ENCODE measurements around the gene SVOP. TPM values are rescaled to one million over a fixed set of nuclear protein-coding genes. Genes with fewer than 3 reads are reported as not detected.

Gene SVOP
- total and polyA plus RNA-seq, 2 of the 4 experiments (the other 2 are of a cell fraction) = not detected

- Histone ChIP-seq H4K8ac (ENCODE audit: low read depth in 2 of 2, low read length in 2 of 2) (no peak overlapping the region), H3K56ac (ENCODE audit: extremely low read depth, insufficient read depth, low read length) (no peak overlapping the region), H3K18ac (ENCODE audit: low read depth, low read length) (no peak overlapping the region), H3K79me1 (ENCODE audit: low read depth in 1 of 2, low read length in 2 of 2) (no peaks in the 10 kb centered on the region), H3K27ac (ENCODE audit: insufficient read depth, low read length) (no peak overlapping the region), H4K20me1 (ENCODE audit: insufficient read depth, low read length) (no peaks in the 10 kb centered on the region), H4K5ac (ENCODE audit: low read depth, low read length) (no peak overlapping the region), H3K4me3 (ENCODE audit: insufficient read depth, low read depth, low read length) (no peak overlapping the region), H4K91ac (ENCODE audit: insufficient read depth, low read depth, low read length) (no peak overlapping the region), H3K9me1 (ENCODE audit: insufficient read depth, low read length) (no peaks in the 10 kb centered on the region), H2BK5ac (ENCODE audit: low read depth, low read length, poor library complexity, severe bottlenecking) (no peak overlapping the region), H3K14ac (replicated peaks; ENCODE audit: low read depth, low read length) (no peak overlapping the region), H2AK5ac (ENCODE audit: low read depth, low read length) (no peak overlapping the region), H3K4me2 (ENCODE audit: low read depth, low read length) (no peak overlapping the region), H3K9me3 (ENCODE audit: control insufficient read depth, insufficient read depth, low read length) (no peaks in the 10 kb centered on the region), H3K36me3 (ENCODE audit: control insufficient read depth, insufficient read depth, low read length) (no peaks in the 10 kb centered on the region), H3K23ac (ENCODE audit: low read depth, low read length) (no peak overlapping the region), H2BK20ac (ENCODE audit: low read depth, low read length) (no peak overlapping the region), H2BK15ac (ENCODE audit: low read depth, low read length) (no peak overlapping the region), H3K4me1 (ENCODE audit: control insufficient read depth, insufficient read depth, low read length) (no peaks in the 10 kb centered on the region), H2AK9ac (replicated peaks; ENCODE audit: low read depth, low read length, poor library complexity) (no peak overlapping the region), H3K4ac (ENCODE audit: low read depth, low read length) (no peak overlapping the region), H3K9ac (ENCODE audit: low read depth, low read length) (no peak overlapping the region), H3K27me3 (ENCODE audit: control insufficient read depth, insufficient read depth, low read length) (no peaks in the 10 kb centered on the region), H2AFZ (replicated peaks; ENCODE audit: low read length, poor library complexity) (no peak overlapping the region), H2BK120ac (ENCODE audit: low read depth, low read length) (no peak overlapping the region)
- CTCF ChIA-PET = no interaction called here
- WGBS, 2 experiments (ENCODE audit: extremely low coverage in 2 of 2, insufficient read length in 1 of 2) = 0% methylated on average over 1 of the region's 4 CpGs; no CpG with 5 or more reads in 1 of the 2 experiments
- POLR2A ChIA-PET (ENCODE audit: unreplicated experiment) = no interaction called here
- DNase-seq (no peak), ATAC-seq (ENCODE audit: low read depth) (no peak)
- in situ Hi-C loops (cut with MboI; ENCODE audit: low sequenced_read_pairs) (no loop called here), dilution Hi-C loops (cut with HindIII; ENCODE audit: low sequenced_read_pairs, unreplicated experiment) (no loop called here), intact Hi-C loops (cut with micrococcal nuclease) (no loop called here)
- no TSS peak for BruUV-seq (replicated peaks)
- TF ChIP-seq, protein P1, sequence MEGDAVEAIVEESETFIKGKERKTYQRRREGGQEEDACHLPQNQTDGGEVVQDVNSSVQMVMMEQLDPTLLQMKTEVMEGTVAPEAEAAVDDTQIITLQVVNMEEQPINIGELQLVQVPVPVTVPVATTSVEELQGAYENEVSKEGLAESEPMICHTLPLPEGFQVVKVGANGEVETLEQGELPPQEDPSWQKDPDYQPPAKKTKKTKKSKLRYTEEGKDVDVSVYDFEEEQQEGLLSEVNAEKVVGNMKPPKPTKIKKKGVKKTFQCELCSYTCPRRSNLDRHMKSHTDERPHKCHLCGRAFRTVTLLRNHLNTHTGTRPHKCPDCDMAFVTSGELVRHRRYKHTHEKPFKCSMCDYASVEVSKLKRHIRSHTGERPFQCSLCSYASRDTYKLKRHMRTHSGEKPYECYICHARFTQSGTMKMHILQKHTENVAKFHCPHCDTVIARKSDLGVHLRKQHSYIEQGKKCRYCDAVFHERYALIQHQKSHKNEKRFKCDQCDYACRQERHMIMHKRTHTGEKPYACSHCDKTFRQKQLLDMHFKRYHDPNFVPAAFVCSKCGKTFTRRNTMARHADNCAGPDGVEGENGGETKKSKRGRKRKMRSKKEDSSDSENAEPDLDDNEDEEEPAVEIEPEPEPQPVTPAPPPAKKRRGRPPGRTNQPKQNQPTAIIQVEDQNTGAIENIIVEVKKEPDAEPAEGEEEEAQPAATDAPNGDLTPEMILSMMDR (conservative IDR thresholded peaks at IDR 0.05; ENCODE audit: low read depth, low read length) = no peak
- TF ChIP-seq ELK1 (IDR thresholded peaks at IDR 0.05; ENCODE audit: borderline replicate concordance, low read depth, low read length) = no peak
- TF ChIP-seq RFX5 (IDR thresholded peaks at IDR 0.05; ENCODE audit: low read depth, low read length) = no peak
- TF ChIP-seq RCOR1 (IDR thresholded peaks at IDR 0.05; ENCODE audit: insufficient replicate concordance, low read length) = no peak
- no peak for TF ChIP-seq NFE2L2 (IDR thresholded peaks at IDR 0.05; ENCODE audit: low read depth, low read length)
- no peak for TF ChIP-seq CHD1 (IDR thresholded peaks at IDR 0.05; ENCODE audit: low read depth, low read length)
- no peak for TF ChIP-seq MAFK (IDR thresholded peaks at IDR 0.05; ENCODE audit: low read depth, low read length)
- TF ChIP-seq, protein P2, sequence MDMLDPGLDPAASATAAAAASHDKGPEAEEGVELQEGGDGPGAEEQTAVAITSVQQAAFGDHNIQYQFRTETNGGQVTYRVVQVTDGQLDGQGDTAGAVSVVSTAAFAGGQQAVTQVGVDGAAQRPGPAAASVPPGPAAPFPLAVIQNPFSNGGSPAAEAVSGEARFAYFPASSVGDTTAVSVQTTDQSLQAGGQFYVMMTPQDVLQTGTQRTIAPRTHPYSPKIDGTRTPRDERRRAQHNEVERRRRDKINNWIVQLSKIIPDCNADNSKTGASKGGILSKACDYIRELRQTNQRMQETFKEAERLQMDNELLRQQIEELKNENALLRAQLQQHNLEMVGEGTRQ (IDR thresholded peaks at IDR 0.05; ENCODE audit: low read depth, low read length) = no peak
- TF ChIP-seq BHLHE40 (IDR thresholded peaks at IDR 0.05; ENCODE audit: low read depth, low read length) = no peak
- TF ChIP-seq MXI1 (IDR thresholded peaks at IDR 0.05; ENCODE audit: borderline replicate concordance, low read depth, low read length) = no peak
- TF ChIP-seq CEBPB (IDR thresholded peaks at IDR 0.05; ENCODE audit: low read depth, low read length) = no peak
- TF ChIP-seq MAZ (IDR thresholded peaks at IDR 0.05; ENCODE audit: borderline replicate concordance, low read depth, low read length) = no peak
These were observed 2.6 kb downstream of the SVOP start for GRCh38 chr12:109018296-109018695.
